K562 (cell line): ENCODE data around the gene MYO10. TPM values are rescaled to one million over a fixed set of nuclear protein-coding genes. Genes with fewer than 3 reads are reported as not detected.

Experiments
- BDP1 ChIP-seq: IDR thresholded peaks from 3 replicates; pipeline ENCODE4 v1.6.1; 2011; ENCODE audit not compliant: insufficient read length, insufficient read depth
- CEBPG ChIP-seq, 3 experiments: fragments of 200-800 bp in 1 of 3; sonication (Bioruptor generic) in 1 of 3; sonication (generic) in 1 of 3; formaldehyde crosslinking in 1 of 3; IDR thresholded peaks in 2 of 3; conservative IDR thresholded peaks in 1 of 3; 2 replicates each; pipeline versions ENCODE4 v1.6.1 to v1.8.0; 2016 to 2022; ENCODE audit warnings: missing compliant biosample characterization in 2 of 3, missing genetic modification characterization in 2 of 3, mild to moderate bottlenecking in 1 of 3, missing genetic modification reagents in 1 of 3
- CTBP1 ChIP-seq: fragments of 450-650 bp; IDR thresholded peaks from 2 replicates; pipeline ENCODE4 v1.6.1; 2016; ENCODE audit warnings: borderline replicate concordance
- GTF2E2 ChIP-seq: fragments of 200-800 bp; sonication (Bioruptor generic); IDR thresholded peaks from 2 replicates; pipeline ENCODE4 v1.6.1; 2016; ENCODE audit warnings: missing genetic modification characterization, missing compliant biosample characterization
- JUNB ChIP-seq: fragments of 450-650 bp; formaldehyde crosslinking; conservative IDR thresholded peaks from 2 replicates; pipeline ENCODE4 v1.4.0; 2020; ENCODE audit warnings: mild to moderate bottlenecking
- KLF6 ChIP-seq: fragments of 250-450 bp; sonication (Bioruptor Pico); IDR thresholded peaks from 2 replicates; pipeline ENCODE4 v1.4.0; 2020; ENCODE audit warnings: mild to moderate bottlenecking, moderate library complexity, borderline replicate concordance
- POLR2H ChIP-seq: IDR thresholded peaks from 2 replicates; pipeline ENCODE4 v1.6.1; 2016; ENCODE audit warnings: missing genetic modification characterization, low read depth, mild to moderate bottlenecking, control low read depth, missing compliant biosample characterization, moderate library complexity
- RBFOX2 ChIP-seq: fragments of 200-400 bp; formaldehyde crosslinking; IDR thresholded peaks from 2 replicates; pipeline ENCODE4 v1.6.1; 2017; ENCODE audit warnings: low read depth, mild to moderate bottlenecking, low read length, moderate library complexity
- SIN3B ChIP-seq: fragments of 450-650 bp; IDR thresholded peaks from 2 replicates; pipeline ENCODE4 v1.6.1; 2017; ENCODE audit warnings: low read depth, mild to moderate bottlenecking, moderate library complexity
- THRB ChIP-seq: fragments of 450-650 bp; formaldehyde crosslinking; conservative IDR thresholded peaks from 2 replicates; pipeline ENCODE4 v1.4.0; 2022; ENCODE audit warnings: mild to moderate bottlenecking, missing genetic modification characterization
- ZNF175 ChIP-seq: fragments of 200-800 bp; sonication (Bioruptor generic); IDR thresholded peaks from 2 replicates; pipeline ENCODE4 v1.6.1; 2016; ENCODE audit warnings: low read depth, mild to moderate bottlenecking, missing genetic modification characterization, missing compliant biosample characterization
- ZNF589 ChIP-seq: fragments of 200-800 bp; sonication (Bioruptor generic); IDR thresholded peaks from 2 replicates; pipeline ENCODE4 v1.6.1; 2016; ENCODE audit warnings: low read depth, missing genetic modification characterization, missing compliant biosample characterization
- ZNF740 ChIP-seq, 3 experiments: fragments of 200-800 bp in 1 of 3; sonication (Bioruptor generic) in 1 of 3; sonication (generic) in 1 of 3; formaldehyde crosslinking in 1 of 3; IDR thresholded peaks; 2 replicates each; pipeline versions ENCODE4 v1.6.1 to v1.8.0; 2016 to 2022; ENCODE audit warnings: mild to moderate bottlenecking in 2 of 3, missing compliant biosample characterization in 2 of 3, missing genetic modification characterization in 2 of 3, missing genetic modification reagents in 1 of 3
- polyA plus RNA-seq, 8 experiments: library from polyadenylated mRNA; depleted of rRNA in 4 of 8; stranded (reverse) in 5 of 8; unstranded in 3 of 8; fragments of >200 nt; fragmentation: Nextera tagmentation in 2 of 8; fragmentation: Illumina TruSeq in 1 of 8; extraction: Ambion mirVana in 2 of 8; extraction: Trizol in 1 of 8; gene quantifications; 2 replicates each; pipeline versions ENCODE4 v1.2.1 to v1.2.3, GENCODE V29; 2011 to 2014; ENCODE audit warnings: inconsistent platforms in 1 of 8, missing spikeins in 1 of 8
- total RNA-seq, 7 experiments: library from RNA; depleted of rRNA in 6 of 7; stranded (reverse); fragments of >200 nt in 6 of 7; fragmentation: Illumina TruSeq in 2 of 7; extraction: Trizol in 2 of 7; gene quantifications; 2 replicates each; pipeline versions ENCODE4 v1.2.1 to v1.2.3, GENCODE V29; 2011 to 2021; ENCODE audit warnings: low replicate concordance in 1 of 7
- TF ChIP-seq, protein P1 (sequence below): fragments of 250-450 bp; sonication (Bioruptor Pico); IDR thresholded peaks from 2 replicates; pipeline ENCODE4 v1.8.0; 2021; ENCODE audit warnings: borderline replicate concordance, mild to moderate bottlenecking, moderate library complexity; ENCODE audit not compliant: poor library complexity, severe bottlenecking
- TF ChIP-seq, protein P2 (sequence below), 2 experiments: fragments of 150-350 bp in 1 of 2; IDR thresholded peaks; 2 replicates each; pipeline ENCODE4 v1.6.1; 2012 to 2016; ENCODE audit warnings: low read depth in 2 of 2, low read length in 2 of 2, mild to moderate bottlenecking in 1 of 2, moderate library complexity in 1 of 2
- TF ChIP-seq, protein P3 (sequence below): fragments of 250-450 bp; sonication (Bioruptor Pico); IDR thresholded peaks from 2 replicates; pipeline ENCODE4 v1.8.0; 2022; ENCODE audit warnings: moderate library complexity, mild to moderate bottlenecking, inconsistent platforms

The MYO10 gene
- total and polyA plus RNA-seq, 9 of the 15 experiments (the other 6 are each of a cell fraction or from before 2014, with no cell fraction given): 0.04 to 0.24 TPM; not detected in 7

DNA sequence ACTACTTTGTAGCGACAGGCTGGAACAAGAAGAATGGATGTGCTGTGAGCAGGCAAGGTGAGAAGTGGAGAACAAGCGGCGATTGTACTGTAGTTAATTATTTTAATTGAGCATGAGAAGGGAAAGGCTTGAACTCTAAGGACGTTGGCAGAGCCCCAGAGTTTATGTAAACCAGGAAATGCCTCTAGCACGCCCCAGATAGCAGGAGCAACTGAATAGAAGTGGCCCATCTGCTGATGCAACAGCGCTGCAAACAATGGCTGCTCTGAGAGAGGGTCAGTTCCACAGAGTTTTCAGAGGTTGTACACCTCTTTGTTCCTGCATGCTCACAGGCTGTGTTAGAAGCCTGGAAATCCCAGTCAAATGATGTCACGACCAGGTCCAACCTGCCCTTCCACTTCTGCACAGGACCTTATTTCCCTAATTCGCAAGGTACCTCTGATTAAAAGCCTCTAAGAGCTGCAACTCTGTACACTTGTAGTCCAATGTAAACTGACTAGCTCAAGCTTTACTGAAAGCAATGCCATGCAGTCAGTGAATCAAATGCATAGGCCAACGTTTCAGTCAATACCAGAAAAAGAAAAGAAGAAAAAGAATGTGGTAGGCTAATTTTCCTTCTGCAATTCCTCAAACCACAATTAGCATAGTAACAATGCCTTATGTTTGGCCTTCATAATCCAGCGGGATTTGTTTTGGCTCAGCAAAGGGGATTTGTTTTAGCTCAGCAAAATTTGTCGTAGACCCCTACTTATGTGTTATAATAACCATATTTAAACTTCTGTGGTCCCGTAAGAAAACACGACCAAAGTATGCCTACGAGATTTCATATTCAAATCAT, 199.7 kb downstream of the MYO10 start (continued):
- TF ChIP-seq ZNF589: peak; percentile 88
- TF ChIP-seq RBFOX2: 0 out of 2 replicates have a peak, but pooled peaks have one; percentile 33
- peak; percentile 97; the same call in 1 of the 2 replicates for TF ChIP-seq ZNF175
- TF ChIP-seq, protein P1, sequence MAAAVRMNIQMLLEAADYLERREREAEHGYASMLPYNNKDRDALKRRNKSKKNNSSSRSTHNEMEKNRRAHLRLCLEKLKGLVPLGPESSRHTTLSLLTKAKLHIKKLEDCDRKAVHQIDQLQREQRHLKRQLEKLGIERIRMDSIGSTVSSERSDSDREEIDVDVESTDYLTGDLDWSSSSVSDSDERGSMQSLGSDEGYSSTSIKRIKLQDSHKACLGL (CRISPR knock-in tag): no peak
- TF ChIP-seq, protein P2, sequence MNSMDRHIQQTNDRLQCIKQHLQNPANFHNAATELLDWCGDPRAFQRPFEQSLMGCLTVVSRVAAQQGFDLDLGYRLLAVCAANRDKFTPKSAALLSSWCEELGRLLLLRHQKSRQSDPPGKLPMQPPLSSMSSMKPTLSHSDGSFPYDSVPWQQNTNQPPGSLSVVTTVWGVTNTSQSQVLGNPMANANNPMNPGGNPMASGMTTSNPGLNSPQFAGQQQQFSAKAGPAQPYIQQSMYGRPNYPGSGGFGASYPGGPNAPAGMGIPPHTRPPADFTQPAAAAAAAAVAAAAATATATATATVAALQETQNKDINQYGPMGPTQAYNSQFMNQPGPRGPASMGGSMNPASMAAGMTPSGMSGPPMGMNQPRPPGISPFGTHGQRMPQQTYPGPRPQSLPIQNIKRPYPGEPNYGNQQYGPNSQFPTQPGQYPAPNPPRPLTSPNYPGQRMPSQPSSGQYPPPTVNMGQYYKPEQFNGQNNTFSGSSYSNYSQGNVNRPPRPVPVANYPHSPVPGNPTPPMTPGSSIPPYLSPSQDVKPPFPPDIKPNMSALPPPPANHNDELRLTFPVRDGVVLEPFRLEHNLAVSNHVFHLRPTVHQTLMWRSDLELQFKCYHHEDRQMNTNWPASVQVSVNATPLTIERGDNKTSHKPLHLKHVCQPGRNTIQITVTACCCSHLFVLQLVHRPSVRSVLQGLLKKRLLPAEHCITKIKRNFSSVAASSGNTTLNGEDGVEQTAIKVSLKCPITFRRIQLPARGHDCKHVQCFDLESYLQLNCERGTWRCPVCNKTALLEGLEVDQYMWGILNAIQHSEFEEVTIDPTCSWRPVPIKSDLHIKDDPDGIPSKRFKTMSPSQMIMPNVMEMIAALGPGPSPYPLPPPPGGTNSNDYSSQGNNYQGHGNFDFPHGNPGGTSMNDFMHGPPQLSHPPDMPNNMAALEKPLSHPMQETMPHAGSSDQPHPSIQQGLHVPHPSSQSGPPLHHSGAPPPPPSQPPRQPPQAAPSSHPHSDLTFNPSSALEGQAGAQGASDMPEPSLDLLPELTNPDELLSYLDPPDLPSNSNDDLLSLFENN (IDR thresholded peaks at IDR 0.05; ENCODE audit: low read depth in 2 of 2, low read length in 2 of 2): no peak
- peak; percentile 9; the same call in 1 of the 2 replicates for TF ChIP-seq KLF6 (CRISPR knock-in tag)
- TF ChIP-seq ZNF740 (CRISPR knock-in tag; IDR thresholded peaks at IDR 0.05): no peak
- peak in 1 of 2 experiments; percentile 55; a peak in 1 of 4 replicates for TF ChIP-seq ZNF740 (tag; IDR thresholded peaks at IDR 0.05)
- peak; percentile 19; the same call in 1 of the 2 replicates for TF ChIP-seq POLR2H (tag)
- TF ChIP-seq CTBP1: peak; percentile 53; the same call in 1 of the 2 replicates
- TF ChIP-seq BDP1: no peak
- TF ChIP-seq, protein P3, sequence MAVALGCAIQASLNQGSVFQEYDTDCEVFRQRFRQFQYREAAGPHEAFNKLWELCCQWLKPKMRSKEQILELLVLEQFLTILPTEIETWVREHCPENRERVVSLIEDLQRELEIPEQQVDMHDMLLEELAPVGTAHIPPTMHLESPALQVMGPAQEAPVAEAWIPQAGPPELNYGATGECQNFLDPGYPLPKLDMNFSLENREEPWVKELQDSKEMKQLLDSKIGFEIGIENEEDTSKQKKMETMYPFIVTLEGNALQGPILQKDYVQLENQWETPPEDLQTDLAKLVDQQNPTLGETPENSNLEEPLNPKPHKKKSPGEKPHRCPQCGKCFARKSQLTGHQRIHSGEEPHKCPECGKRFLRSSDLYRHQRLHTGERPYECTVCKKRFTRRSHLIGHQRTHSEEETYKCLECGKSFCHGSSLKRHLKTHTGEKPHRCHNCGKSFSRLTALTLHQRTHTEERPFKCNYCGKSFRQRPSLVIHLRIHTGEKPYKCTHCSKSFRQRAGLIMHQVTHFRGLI (CRISPR knock-in tag): peak; percentile 57; the same call in 1 of the 2 replicates
- 0 out of 2 replicates have a peak, but pooled peaks have one; percentile 46 for TF ChIP-seq THRB (CRISPR knock-in tag)
- TF ChIP-seq GTF2E2: peak; percentile 50; the same call in 1 of the 2 replicates
- TF ChIP-seq SIN3B: no peak
- TF ChIP-seq CEBPG (CRISPR knock-in tag; IDR thresholded peaks at IDR 0.05): peak; percentile 84
- peak; percentile 86 to 94 for TF ChIP-seq CEBPG (tag; conservative IDR thresholded peaks at IDR 0.05 in 1 of 2, IDR thresholded peaks at IDR 0.05 in 1 of 2)
- TF ChIP-seq JUNB (CRISPR knock-in tag): 0 out of 2 replicates have a peak, but pooled peaks have one; percentile 9
